ENCODE measurements around the gene AGPAT4. TPM values are rescaled to one million over a fixed set of nuclear protein-coding genes. Genes with fewer than 3 reads are reported as not detected.

The AGPAT4 gene
- total and polyA plus RNA-seq, 2 of the 4 experiments (the other 2 are of a cell fraction) = 3.6 to 3.8 TPM

DNA sequence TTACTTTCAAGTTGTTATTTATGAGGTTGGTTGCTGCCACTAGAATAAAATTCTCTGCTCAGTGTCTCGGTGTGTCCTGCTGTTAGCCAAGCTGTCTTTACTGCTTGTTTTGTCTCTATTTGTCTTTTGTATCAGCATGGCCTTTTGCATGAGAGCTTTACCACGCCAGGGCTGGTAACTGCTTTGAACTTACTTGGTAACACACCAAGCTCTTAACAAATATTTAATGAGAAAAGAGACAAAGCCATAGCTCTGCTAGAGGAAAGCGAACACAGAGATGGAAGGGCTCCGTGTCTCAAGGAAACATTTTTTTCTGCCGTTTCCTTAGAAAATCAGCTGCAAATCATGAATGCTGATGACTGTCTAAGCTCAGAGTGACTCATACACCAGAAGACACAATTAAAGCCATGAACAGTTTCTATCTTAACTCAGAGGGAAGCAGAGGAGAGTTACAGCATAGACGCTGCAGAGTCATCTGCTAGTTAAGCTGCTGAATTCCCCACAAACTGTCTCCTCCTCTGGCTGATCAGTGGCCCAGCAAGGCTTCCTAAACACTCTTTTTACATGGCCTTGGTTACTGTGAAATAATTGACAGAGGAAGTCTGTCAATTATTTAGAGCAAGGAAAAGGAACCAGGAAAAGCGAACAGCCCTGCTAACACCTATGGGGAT is 44.8 kb downstream of the AGPAT4 start:
- Histone ChIP-seq H3K18ac (ENCODE audit: low read depth, low read length) (peak overlapping the region; percentile 66), H2AK5ac (ENCODE audit: low read depth, low read length) (peak overlapping the region; percentile 18), H3K27me3 (ENCODE audit: control insufficient read depth, insufficient read depth, low read length) (no peaks in the 10 kb centered on the region), H2BK5ac (ENCODE audit: low read depth, low read length, poor library complexity, severe bottlenecking) (peak overlapping the region; percentile 49), H4K91ac (ENCODE audit: insufficient read depth, low read depth, low read length) (peak overlapping the region; percentile 2; the same call in 1 of the 2 replicates), H3K4me2 (ENCODE audit: low read depth, low read length) (peak overlapping the region; percentile 71), H2BK15ac (ENCODE audit: low read depth, low read length) (no peak overlapping the region), H3K9ac (ENCODE audit: low read depth, low read length) (peak overlapping the region; percentile 62), H4K20me1 (ENCODE audit: insufficient read depth, low read length) (no peaks in the 10 kb centered on the region), H3K9me3 (ENCODE audit: control insufficient read depth, insufficient read depth, low read length) (no peaks in the 10 kb centered on the region), H3K23ac (ENCODE audit: low read depth, low read length) (peak overlapping the region; percentile 73), H3K56ac (ENCODE audit: extremely low read depth, insufficient read depth, low read length) (peak overlapping the region; percentile 18; the same call in 1 of the 2 replicates), H2BK20ac (ENCODE audit: low read depth, low read length) (peak overlapping the region; percentile 64), H3K14ac (replicated peaks; ENCODE audit: low read depth, low read length) (peak overlapping the region; percentile 82), H4K8ac (ENCODE audit: low read depth in 2 of 2, low read length in 2 of 2) (peak overlapping the region in 1 of 2 experiments; percentile 9; a peak in 3 of 4 replicates), H2BK120ac (ENCODE audit: low read depth, low read length) (peak overlapping the region; percentile 65), H2AFZ (replicated peaks; ENCODE audit: low read length, poor library complexity) (peak overlapping the region; percentile 47), H3K4me3 (ENCODE audit: insufficient read depth, low read depth, low read length) (no peak overlapping the region), H3K4ac (ENCODE audit: low read depth, low read length) (peak overlapping the region; percentile 61), H3K4me1 (ENCODE audit: control insufficient read depth, insufficient read depth, low read length) (peaks cover 25% of the 10 kb centered on the region), H3K9me1 (ENCODE audit: insufficient read depth, low read length) (peaks cover 17% of the 10 kb centered on the region), H2AK9ac (replicated peaks; ENCODE audit: low read depth, low read length, poor library complexity) (no peak overlapping the region), H3K79me1 (ENCODE audit: low read depth in 1 of 2, low read length in 2 of 2) (peaks cover 8 to 22% of the 10 kb centered on the region in 2 experiments), H3K27ac (ENCODE audit: insufficient read depth, low read length) (peak overlapping the region; percentile 63), H3K36me3 (ENCODE audit: control insufficient read depth, insufficient read depth, low read length) (no peaks in the 10 kb centered on the region), H4K5ac (ENCODE audit: low read depth, low read length) (peak overlapping the region; percentile 58)
- ChIA-PET POLR2A (ENCODE audit: unreplicated experiment) (interaction anchor here (0.7 kb wide), 1 partner anchor 1214 kb away, joined by 3 read pairs; no protein-coding TSS in a partner anchor), CTCF (interaction anchor here (0.8 kb wide), 1 partner anchor 17 kb away, joined by 3 read pairs; no protein-coding TSS in a partner anchor)
- in situ Hi-C loops (cut with MboI; ENCODE audit: low sequenced_read_pairs) (no loop called here), dilution Hi-C loops (cut with HindIII; ENCODE audit: low sequenced_read_pairs, unreplicated experiment) (no loop called here), intact Hi-C loops (cut with micrococcal nuclease) (loop anchor here (2.0 kb wide), 1 partner anchor 46 kb away; the partner anchor contains the start of gene AGPAT4)
- ATAC-seq (ENCODE audit: low read depth) (peak; percentile 93), DNase-seq (peak; percentile 95)
- WGBS, 2 experiments (ENCODE audit: extremely low coverage in 2 of 2, insufficient read length in 1 of 2) = no CpG with 5 or more reads among the region's 7 CpGs
- BruUV-seq (replicated peaks) = no TSS peak
- peak; percentile 96 for TF ChIP-seq FOS (IDR thresholded peaks at IDR 0.05; ENCODE audit: low read depth, low read length)
- TF ChIP-seq, protein P1, sequence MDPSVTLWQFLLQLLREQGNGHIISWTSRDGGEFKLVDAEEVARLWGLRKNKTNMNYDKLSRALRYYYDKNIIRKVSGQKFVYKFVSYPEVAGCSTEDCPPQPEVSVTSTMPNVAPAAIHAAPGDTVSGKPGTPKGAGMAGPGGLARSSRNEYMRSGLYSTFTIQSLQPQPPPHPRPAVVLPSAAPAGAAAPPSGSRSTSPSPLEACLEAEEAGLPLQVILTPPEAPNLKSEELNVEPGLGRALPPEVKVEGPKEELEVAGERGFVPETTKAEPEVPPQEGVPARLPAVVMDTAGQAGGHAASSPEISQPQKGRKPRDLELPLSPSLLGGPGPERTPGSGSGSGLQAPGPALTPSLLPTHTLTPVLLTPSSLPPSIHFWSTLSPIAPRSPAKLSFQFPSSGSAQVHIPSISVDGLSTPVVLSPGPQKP (IDR thresholded peaks at IDR 0.05; ENCODE audit: borderline replicate concordance, low read depth, low read length) = no peak
- TF ChIP-seq POLR2A (IDR thresholded peaks at IDR 0.05; ENCODE audit: low read depth, low read length) = peak; percentile 57
- TF ChIP-seq MAFK (IDR thresholded peaks at IDR 0.05; ENCODE audit: low read depth, low read length) = no peak; the same call in 1 of the 2 replicates
- TF ChIP-seq RFX5 (IDR thresholded peaks at IDR 0.05; ENCODE audit: low read depth, low read length) = no peak
- TF ChIP-seq CHD1 (IDR thresholded peaks at IDR 0.05; ENCODE audit: low read depth, low read length) = no peak
- TF ChIP-seq MAZ (IDR thresholded peaks at IDR 0.05; ENCODE audit: borderline replicate concordance, low read depth, low read length) = no peak
- TF ChIP-seq MXI1 (IDR thresholded peaks at IDR 0.05; ENCODE audit: borderline replicate concordance, low read depth, low read length) = no peak
- TF ChIP-seq BHLHE40 (IDR thresholded peaks at IDR 0.05; ENCODE audit: low read depth, low read length) = no peak; the same call in 1 of the 2 replicates
- TF ChIP-seq SMC3 (IDR thresholded peaks at IDR 0.05; ENCODE audit: low read depth, low read length) = no peak; the same call in 1 of the 2 replicates
- TF ChIP-seq, protein P2, sequence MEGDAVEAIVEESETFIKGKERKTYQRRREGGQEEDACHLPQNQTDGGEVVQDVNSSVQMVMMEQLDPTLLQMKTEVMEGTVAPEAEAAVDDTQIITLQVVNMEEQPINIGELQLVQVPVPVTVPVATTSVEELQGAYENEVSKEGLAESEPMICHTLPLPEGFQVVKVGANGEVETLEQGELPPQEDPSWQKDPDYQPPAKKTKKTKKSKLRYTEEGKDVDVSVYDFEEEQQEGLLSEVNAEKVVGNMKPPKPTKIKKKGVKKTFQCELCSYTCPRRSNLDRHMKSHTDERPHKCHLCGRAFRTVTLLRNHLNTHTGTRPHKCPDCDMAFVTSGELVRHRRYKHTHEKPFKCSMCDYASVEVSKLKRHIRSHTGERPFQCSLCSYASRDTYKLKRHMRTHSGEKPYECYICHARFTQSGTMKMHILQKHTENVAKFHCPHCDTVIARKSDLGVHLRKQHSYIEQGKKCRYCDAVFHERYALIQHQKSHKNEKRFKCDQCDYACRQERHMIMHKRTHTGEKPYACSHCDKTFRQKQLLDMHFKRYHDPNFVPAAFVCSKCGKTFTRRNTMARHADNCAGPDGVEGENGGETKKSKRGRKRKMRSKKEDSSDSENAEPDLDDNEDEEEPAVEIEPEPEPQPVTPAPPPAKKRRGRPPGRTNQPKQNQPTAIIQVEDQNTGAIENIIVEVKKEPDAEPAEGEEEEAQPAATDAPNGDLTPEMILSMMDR (conservative IDR thresholded peaks at IDR 0.05; ENCODE audit: low read depth, low read length) = no peak
- TF ChIP-seq RAD21 (IDR thresholded peaks at IDR 0.05; ENCODE audit: low read length) = peak; percentile 28; the same call in 1 of the 2 replicates
- peak; percentile 13; the same call in 1 of the 2 replicates for TF ChIP-seq NFE2L2 (IDR thresholded peaks at IDR 0.05; ENCODE audit: low read depth, low read length)
- no peak for TF ChIP-seq RCOR1 (IDR thresholded peaks at IDR 0.05; ENCODE audit: insufficient replicate concordance, low read length)
- TF ChIP-seq CEBPB (IDR thresholded peaks at IDR 0.05; ENCODE audit: low read depth, low read length) = peak; percentile 61
